RWPE1 (cell line): ENCODE measurements around the gene CNKSR2.
A peak's percentile ranks its signal among the peaks of the same experiment; 100 is the strongest.
"Not testable (repeated sequence)": the region's sequence is repeated elsewhere in the genome, so short reads cannot be mapped to it uniquely, and the experiment has no call there.

Experiments
- CTCF ChIA-PET: fragments of 350-600 bp; sonication (Branson Sonifier 250); formaldehyde crosslinking; extraction: SDS; loops from one replicate; lab custom pipeline; 2021; lab: Yijun Ruan, JAX
- POLR2A ChIA-PET: fragments of 400-600 bp; formaldehyde crosslinking; extraction: SDS; loops from one replicate; lab custom pipeline; 2020; ENCODE audit warnings: antibody characterized with exemption; ENCODE audit not compliant: low non-redundant PET; lab: Yijun Ruan, JAX
- DNase-seq: peaks from one replicate; pipeline ENCODE4 v3.0.0; 2012; ENCODE audit warnings: low spot score
- H3K27ac ChIP-seq: fragments of 450-650 bp; 2 replicates; pipeline ENCODE4 v1.5.1; 2017
- TF ChIP-seq, protein P1 (sequence below): fragments of 450-650 bp; conservative IDR thresholded peaks from 2 replicates; pipeline ENCODE4 v1.5.1; 2017; ENCODE audit warnings: low read depth, mild to moderate bottlenecking

The CNKSR2 gene

GRCh38 chrX:21479695-21480270 lies 105.6 kb downstream of the CNKSR2 start:
- TF ChIP-seq, protein P1, sequence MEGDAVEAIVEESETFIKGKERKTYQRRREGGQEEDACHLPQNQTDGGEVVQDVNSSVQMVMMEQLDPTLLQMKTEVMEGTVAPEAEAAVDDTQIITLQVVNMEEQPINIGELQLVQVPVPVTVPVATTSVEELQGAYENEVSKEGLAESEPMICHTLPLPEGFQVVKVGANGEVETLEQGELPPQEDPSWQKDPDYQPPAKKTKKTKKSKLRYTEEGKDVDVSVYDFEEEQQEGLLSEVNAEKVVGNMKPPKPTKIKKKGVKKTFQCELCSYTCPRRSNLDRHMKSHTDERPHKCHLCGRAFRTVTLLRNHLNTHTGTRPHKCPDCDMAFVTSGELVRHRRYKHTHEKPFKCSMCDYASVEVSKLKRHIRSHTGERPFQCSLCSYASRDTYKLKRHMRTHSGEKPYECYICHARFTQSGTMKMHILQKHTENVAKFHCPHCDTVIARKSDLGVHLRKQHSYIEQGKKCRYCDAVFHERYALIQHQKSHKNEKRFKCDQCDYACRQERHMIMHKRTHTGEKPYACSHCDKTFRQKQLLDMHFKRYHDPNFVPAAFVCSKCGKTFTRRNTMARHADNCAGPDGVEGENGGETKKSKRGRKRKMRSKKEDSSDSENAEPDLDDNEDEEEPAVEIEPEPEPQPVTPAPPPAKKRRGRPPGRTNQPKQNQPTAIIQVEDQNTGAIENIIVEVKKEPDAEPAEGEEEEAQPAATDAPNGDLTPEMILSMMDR: peak; percentile 31
- H3K27ac ChIP-seq: no peak overlapping the region
- POLR2A ChIA-PET: no interaction called here
- CTCF ChIA-PET: interaction anchor here (0.5 to 1.5 kb wide), 7 partner anchors 10 to 950 kb away, joined by 3 to 7 read pairs (median 4); no protein-coding TSS in a partner anchor
- DNase-seq: peak; percentile 0

GRCh38 chrX:21481761-21482160 lies 107.5 kb downstream of the CNKSR2 start:
- POLR2A ChIA-PET: no interaction called here
- CTCF ChIA-PET: interaction anchor here (1.1 kb wide), 1 partner anchor 952 kb away, joined by 3 read pairs; no protein-coding TSS in a partner anchor
- DNase-seq: no peak
- TF ChIP-seq, protein P1: no peak
- H3K27ac ChIP-seq: no peak overlapping the region

DNA sequence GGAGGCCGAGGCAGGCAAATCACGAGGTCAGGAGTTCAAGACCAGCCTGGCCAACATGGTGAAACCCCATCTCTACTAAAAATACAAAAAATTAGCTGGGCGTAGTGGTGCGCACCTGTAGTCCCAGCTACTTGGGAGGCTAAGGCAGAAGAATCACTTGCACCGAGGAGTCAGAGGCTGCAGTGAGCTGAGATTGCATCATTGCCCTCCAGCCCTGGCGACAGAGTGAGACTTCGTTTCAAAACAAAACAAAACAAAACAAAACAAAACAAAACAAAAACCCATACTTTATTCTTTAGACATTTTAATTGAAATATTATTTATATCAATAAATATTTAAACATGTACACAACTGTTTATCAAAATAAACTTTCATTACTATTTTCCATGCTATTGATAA lies 109.8 kb downstream of the CNKSR2 start:
- CTCF ChIA-PET, POLR2A ChIA-PET, H3K27ac ChIP-seq, DNase-seq: not testable (repeated sequence)

GRCh38 chrX:21487832-21488231 lies 113.6 kb downstream of the CNKSR2 start:
- no peak overlapping the region for H3K27ac ChIP-seq
- TF ChIP-seq, protein P1: no peak
- POLR2A ChIA-PET: no interaction called here
- CTCF ChIA-PET: no interaction called here
- no peak for DNase-seq

GRCh38 chrX:21490341-21490740 lies 116.1 kb downstream of the CNKSR2 start:
- ChIA-PET CTCF (interaction anchor here (0.9 to 1.2 kb wide), 2 partner anchors 10 to 960 kb away, joined by 3 to 4 read pairs; no protein-coding TSS in a partner anchor), POLR2A (no interaction called here)
- no peak for DNase-seq
- H3K27ac ChIP-seq: no peak overlapping the region
- TF ChIP-seq, protein P1: no peak

DNA sequence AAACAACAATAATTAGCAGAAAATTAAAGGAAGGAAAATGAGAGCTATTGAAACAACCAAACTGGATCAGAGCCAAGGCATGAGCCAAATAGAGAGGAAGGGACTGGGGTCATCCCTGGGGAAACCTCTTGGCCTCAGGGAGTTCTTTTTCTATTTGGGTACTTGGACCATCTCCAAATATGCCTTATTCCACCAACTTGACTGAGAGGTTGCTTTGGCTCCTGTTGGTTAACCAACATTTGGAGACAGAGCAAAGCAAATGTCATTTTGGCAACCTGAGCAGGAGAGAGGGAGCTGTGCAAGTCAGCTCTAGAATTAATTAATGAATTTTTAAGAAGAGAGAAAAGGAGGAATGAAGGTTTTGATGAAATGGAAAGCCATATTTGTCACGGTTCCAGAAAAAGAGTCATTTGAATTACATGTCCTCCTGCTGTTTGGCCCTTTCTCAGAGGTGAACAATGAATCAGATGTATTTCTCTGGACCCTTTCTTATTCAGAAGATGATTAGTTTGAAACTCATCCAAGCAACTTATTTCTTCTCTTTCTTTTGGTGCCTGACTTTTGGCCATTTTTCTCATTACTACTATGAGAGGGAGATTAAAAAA lies 119.1 kb downstream of the CNKSR2 start:
- DNase-seq: no peak
- H3K27ac ChIP-seq: no peak overlapping the region
- CTCF ChIA-PET: no interaction called here
- TF ChIP-seq, protein P1: no peak
- POLR2A ChIA-PET: no interaction called here

- H3K27ac ChIP-seq: no peak overlapping the region
- TF ChIP-seq, protein P1: no peak
- CTCF ChIA-PET: no interaction called here
- POLR2A ChIA-PET: no interaction called here
- no peak for DNase-seq
These were observed 129.4 kb downstream of the CNKSR2 start for GRCh38 chrX:21503593-21503992.
